Measurements from ENCODE around the gene LHX3.

DNA sequence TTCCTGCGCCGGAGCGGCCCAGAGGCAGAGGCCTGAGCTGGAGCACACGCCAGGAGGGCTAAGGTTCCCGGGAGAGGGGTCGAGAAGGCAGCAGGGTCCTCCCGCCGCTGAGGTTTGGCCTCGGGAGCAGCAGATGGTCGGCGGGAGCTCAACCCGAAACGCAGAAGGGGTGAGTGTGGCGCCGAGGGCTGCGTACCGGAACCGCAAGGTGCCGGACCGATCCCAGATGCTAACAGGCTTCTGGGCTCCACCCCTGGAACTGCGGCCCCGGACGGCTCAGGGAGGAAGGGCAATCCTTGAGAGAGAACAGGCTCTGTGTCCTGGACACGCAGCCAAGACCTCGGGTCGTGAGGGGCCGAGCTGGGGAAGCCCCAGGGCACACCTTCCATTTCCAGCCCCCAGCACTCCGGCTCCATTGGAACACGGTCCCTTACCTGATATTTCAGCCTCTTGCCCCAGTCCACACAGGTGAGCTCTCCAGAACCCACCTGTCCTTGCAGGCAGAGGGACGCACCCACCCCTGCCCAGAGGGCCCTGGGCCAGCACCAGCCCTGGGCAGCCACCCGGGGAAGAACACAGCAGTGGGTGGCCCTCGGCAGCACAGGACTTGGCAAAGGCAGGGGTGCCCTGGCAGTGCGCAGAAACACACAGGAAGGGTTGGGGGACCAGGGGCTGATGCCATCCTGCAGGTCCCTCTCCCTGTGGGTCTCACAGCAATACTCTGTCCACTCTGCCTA is 1.4 kb downstream of the LHX3 start:
- TF ChIP-seq CTCF (IDR thresholded peaks at IDR 0.05) (no peak), POLR2A (IDR thresholded peaks at IDR 0.05) (no peak)

All from uterus (tissue), 2 donors.